Psoas muscle (tissue), 8 donors: ENCODE data around the gene IFFO2. TPM values are rescaled to one million over a fixed set of nuclear protein-coding genes. Genes with fewer than 3 reads are reported as not detected.

Experiments
- ATAC-seq, 4 donors: fragments of 200-7000 bp; cut with Tn5 transposase; one replicate each; pipeline ENCODE4 v1.9.1; 2020; ENCODE audit warnings: moderate library complexity in 3 of 4, mild to moderate bottlenecking in 2 of 4
- DNase-seq, 2 donors: peaks; one replicate each; pipeline ENCODE4 v3.0.0-alpha.2; 2020
- H3K27ac ChIP-seq: fragments of 200-600 bp; one replicate; pipeline ENCODE4 v1.8.0; 2022
- H3K27me3 ChIP-seq, 3 donors: fragments of 200-600 bp in 1 of 3; one replicate each; pipeline versions ENCODE4 v1.6.1 to v1.8.0; 2013 to 2022; ENCODE audit warnings: low read length in 2 of 3, mild to moderate bottlenecking in 2 of 3, moderate library complexity in 1 of 3; ENCODE audit not compliant: insufficient read depth in 3 of 3
- H3K36me3 ChIP-seq, 2 donors: fragments of 200-600 bp in 1 of 2; one replicate each; pipeline versions ENCODE4 v1.6.1 to v1.8.0; 2013 to 2022; ENCODE audit warnings: low read depth in 1 of 2, mild to moderate bottlenecking in 1 of 2, moderate library complexity in 1 of 2; ENCODE audit not compliant: insufficient read depth in 1 of 2
- H3K4me1 ChIP-seq: fragments of 200-600 bp; one replicate; pipeline ENCODE4 v1.8.0; 2022
- H3K4me3 ChIP-seq: fragments of 200-600 bp; one replicate; pipeline ENCODE4 v1.8.0; 2022; ENCODE audit warnings: mild to moderate bottlenecking
- H3K9me3 ChIP-seq: fragments of 200-600 bp; one replicate; pipeline ENCODE4 v1.8.0; 2022
- CTCF ChIP-seq: fragments of 200-600 bp; IDR thresholded peaks from one replicate; pipeline ENCODE4 v1.8.0; 2022; ENCODE audit warnings: antibody characterized with exemption
- WGBS, 3 donors: extraction: QIAGEN DNeasy Blood & Tissue Kit; methylation state at CpG; one replicate each; pipeline versions ENCODE4 v1.1.6 to v1.1.7; 2013; 5-methylcytosine and 5-hydroxymethylcytosine counted together
- intact Hi-C, 2 donors: fragments of 100-400 bp; cut with DNase I; formaldehyde crosslinking; loops; one replicate each; pipeline versions ENCODE4 v1.11.0 to v1.14.2; 2022
- polyA plus RNA-seq, 3 donors: library from polyadenylated mRNA; stranded (reverse); fragments of 200-250 nt; gene quantifications; one replicate each; pipeline ENCODE4 v1.2.3, GENCODE V29; 2013
- total RNA-seq, 4 donors: library from RNA; stranded (reverse); fragmentation: NEBNext Ultra II Directional in 2 of 4; extraction: Animal tissue kit (Norgen Biotek cat#: 25700) in 2 of 4; gene quantifications; one replicate each; pipeline versions ENCODE4 v1.2.1 to v1.2.4, GENCODE V29; 2021 to 2023
- donor health status: healthy with polysubstance abuse.
- donor health status: DM: no; HTN: no; CAD: no; lungs with moderate emphysema.
- donor health status: Bipolar disorder and iron deficiency.
- donor health status: healthy.
- donor health status: DM: yes; HTN: yes; CAD: no.
- donor health status: DM: no; HTN: no; CAD: no.
- donor health status: DM: no; HTN: no; CAD: no.
- donor health status: DM: yes; HTN: yes; CAD: no.

IFFO2 gene
- total and polyA plus RNA-seq, 7 donors: 0.94 to 14.0 (median 3.7) TPM

DNA sequence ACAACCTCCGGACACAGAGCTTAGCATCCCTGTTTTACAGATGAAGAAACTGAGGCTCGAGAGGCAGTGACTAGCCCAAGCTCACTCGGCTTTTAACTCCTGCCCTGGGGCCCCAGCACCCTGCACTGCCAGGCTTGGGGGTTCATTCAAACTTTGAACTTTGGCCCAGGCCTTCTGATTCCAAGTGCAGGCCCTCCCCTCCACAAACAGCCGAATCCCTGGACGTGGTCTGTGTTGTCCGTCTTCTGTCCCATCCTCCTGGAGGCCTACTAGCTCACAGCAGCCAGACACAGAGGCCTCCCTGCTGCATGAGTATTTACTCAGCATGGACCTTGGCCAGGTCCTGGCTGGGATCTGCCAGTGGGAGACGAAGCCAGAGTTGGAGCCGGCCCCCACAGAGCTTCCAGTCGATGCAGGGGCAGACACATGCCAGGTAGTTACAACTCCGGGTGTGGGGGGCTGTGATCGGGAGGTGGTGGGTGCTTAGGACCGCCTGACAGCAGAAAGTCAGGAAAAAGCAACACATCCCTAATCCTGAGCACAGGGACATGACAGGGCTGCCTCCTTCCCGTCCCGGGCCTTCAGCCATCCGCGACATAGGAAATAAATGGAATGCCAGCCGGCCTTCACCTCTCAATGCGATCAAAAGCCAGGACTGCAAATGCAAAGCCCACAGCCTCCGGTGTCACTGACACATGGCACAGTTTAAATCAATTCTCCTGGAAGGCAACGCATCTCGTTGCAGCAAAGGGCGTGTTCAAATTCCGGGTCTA is 7.4 kb downstream of the IFFO2 start:
- WGBS, 3 donors: 22 to 25% (median 24%) methylated on average over 23 of the region's 23 CpGs
- ATAC-seq (peak; percentile 45 to 68 (median 59)), DNase-seq (peak; percentile 70 to 77)
- Histone ChIP-seq H3K4me1 (peaks cover 54% of the 10 kb centered on the region), H3K27me3 (no peaks in the 10 kb centered on the region), H3K4me3 (peak overlapping the region; percentile 56), H3K36me3 (no peaks in the 10 kb centered on the region), H3K9me3 (no peaks in the 10 kb centered on the region), H3K27ac (peak overlapping the region; percentile 74)
- intact Hi-C loops: loop anchor here in 1 of 2 donors (5.0 kb wide), 1 partner anchor 37 kb away; no protein-coding TSS in a partner anchor
- no peak for TF ChIP-seq CTCF

DNA sequence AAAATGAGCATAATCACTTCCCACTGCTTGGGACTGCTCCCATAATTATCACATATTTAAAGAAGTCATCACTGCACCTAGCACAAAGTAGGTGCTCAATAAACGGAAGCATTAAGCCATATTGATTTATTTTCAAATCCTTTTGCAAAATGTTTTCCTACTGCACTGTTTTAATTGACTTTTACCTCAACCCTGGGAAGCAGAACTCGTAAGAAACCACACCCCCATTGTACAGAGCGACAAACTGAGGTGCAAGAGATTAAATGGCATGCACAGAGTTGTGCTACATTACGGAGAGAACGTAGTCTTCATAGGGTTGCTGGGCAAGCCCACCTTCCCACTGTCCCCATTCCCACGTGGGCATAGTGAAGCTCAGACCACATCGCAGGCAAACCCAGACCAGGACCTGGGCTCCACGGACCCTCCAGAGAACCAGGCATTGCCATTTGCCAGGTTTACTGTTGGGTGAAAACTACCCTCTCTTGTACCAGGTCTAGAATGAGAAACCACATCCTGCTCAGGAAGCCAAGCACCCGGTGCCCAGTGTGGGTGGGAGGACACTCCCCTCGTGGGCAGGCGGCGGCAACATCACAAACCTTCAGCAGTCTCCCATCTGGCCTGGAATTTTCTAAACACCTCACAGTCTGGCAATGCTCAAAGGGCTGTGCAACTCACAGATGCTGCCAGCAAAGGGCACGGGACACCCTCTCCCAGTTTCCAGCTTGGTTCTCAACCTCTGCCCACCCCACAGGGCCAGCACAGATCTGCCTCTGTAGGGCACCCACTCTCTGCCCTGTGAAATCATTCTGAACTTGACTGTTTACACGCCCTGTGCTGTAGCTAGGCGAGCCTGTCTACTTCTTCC is 8.2 kb downstream of the IFFO2 start:
- Histone ChIP-seq H3K4me3 (no peak overlapping the region), H3K27me3 (no peaks in the 10 kb centered on the region), H3K9me3 (no peaks in the 10 kb centered on the region), H3K4me1 (peaks cover 54% of the 10 kb centered on the region), H3K27ac (peak overlapping the region; percentile 74), H3K36me3 (no peaks in the 10 kb centered on the region)
- TF ChIP-seq CTCF: no peak
- ATAC-seq (peak; percentile 2 to 28 (median 12)), DNase-seq (no peak)
- 61 to 83% (median 63%) methylated on average over 15 of the region's 15 CpGs for WGBS, 3 donors
- intact Hi-C loops: loop anchor here in 1 of 2 donors (5.0 kb wide), 1 partner anchor 36 kb away; no protein-coding TSS in a partner anchor

- Histone ChIP-seq H3K4me1 (peaks cover 54% of the 10 kb centered on the region), H3K27ac (no peak overlapping the region)
- DNase-seq: no peak
Measured at GRCh38 chr1:18947570-18947969, 8.9 kb downstream of the IFFO2 start.

More at GRCh38 chr1:18947570-18947969, 8.9 kb downstream of the IFFO2 start:
- WGBS, 3 donors: 62 to 74% (median 67%) methylated on average over 9 of the region's 9 CpGs
- no peaks in the 10 kb centered on the region for H3K36me3 ChIP-seq
- intact Hi-C loops: loop anchor here in 1 of 2 donors (5.0 kb wide), 1 partner anchor 35 kb away; no protein-coding TSS in a partner anchor
- H3K4me3 ChIP-seq: no peak overlapping the region
- ATAC-seq: no peak
- no peaks in the 10 kb centered on the region for H3K9me3 ChIP-seq
- no peaks in the 10 kb centered on the region for H3K27me3 ChIP-seq
- TF ChIP-seq CTCF: no peak
